Endothelial cell of umbilical vein (primary cell): ENCODE data around the gene SELENOT.

Experiments
- CTCF ChIP-seq, 2 donors: IDR thresholded peaks; 1 replicate in 1 of 2; 2 replicates in 1 of 2; pipeline ENCODE4 v1.5.1; 2011; ENCODE audit warnings: low read length in 2 of 2, mild to moderate bottlenecking in 2 of 2, moderate library complexity in 2 of 2, control low read depth in 1 of 2, inconsistent platforms in 1 of 2, low read depth in 1 of 2; ENCODE audit not compliant: insufficient read depth in 1 of 2; ENCODE audit errors: extremely low read depth in 1 of 2
- EZH2 ChIP-seq: IDR thresholded peaks from 2 replicates; pipeline ENCODE4 v1.6.1; 2012; ENCODE audit warnings: borderline replicate concordance, low read depth, mild to moderate bottlenecking, moderate library complexity, low read length, inconsistent platforms; ENCODE audit not compliant: severe bottlenecking
- FOS ChIP-seq: IDR thresholded peaks from 2 replicates; pipeline ENCODE4 v1.6.1; 2011; ENCODE audit warnings: mild to moderate bottlenecking, low read length, moderate library complexity, borderline replicate concordance; ENCODE audit not compliant: insufficient read depth
- JUN ChIP-seq: IDR thresholded peaks from 2 replicates; pipeline ENCODE4 v1.6.1; 2011; ENCODE audit warnings: borderline replicate concordance, low read depth; ENCODE audit not compliant: insufficient read length, insufficient read depth
- POLR2A ChIP-seq: IDR thresholded peaks from 2 replicates; pipeline ENCODE4 v1.6.1; 2012; ENCODE audit warnings: low read depth, mild to moderate bottlenecking, control low read depth, low read length

GRCh38 chr3:150623945-150624344, 20.8 kb downstream of the SELENOT start:
- TF ChIP-seq POLR2A (no peak), EZH2 (no peak), CTCF (IDR thresholded peaks at IDR 0.05; ENCODE audit: extremely low read depth in 1 of 2, insufficient read depth in 1 of 2, low read depth in 1 of 2, low read length in 2 of 2) (no peak), JUN (no peak), FOS (no peak)
